ENCODE data around the gene ANTXRL. TPM values are rescaled to one million over a fixed set of nuclear protein-coding genes. Genes with fewer than 3 reads are reported as not detected.
"Not testable (repeated sequence)": the region's sequence is repeated elsewhere in the genome, so short reads cannot be mapped to it uniquely, and the experiment has no call there.

The ANTXRL gene
- total RNA-seq, 2 experiments from 2014 or later = not detected

DNA sequence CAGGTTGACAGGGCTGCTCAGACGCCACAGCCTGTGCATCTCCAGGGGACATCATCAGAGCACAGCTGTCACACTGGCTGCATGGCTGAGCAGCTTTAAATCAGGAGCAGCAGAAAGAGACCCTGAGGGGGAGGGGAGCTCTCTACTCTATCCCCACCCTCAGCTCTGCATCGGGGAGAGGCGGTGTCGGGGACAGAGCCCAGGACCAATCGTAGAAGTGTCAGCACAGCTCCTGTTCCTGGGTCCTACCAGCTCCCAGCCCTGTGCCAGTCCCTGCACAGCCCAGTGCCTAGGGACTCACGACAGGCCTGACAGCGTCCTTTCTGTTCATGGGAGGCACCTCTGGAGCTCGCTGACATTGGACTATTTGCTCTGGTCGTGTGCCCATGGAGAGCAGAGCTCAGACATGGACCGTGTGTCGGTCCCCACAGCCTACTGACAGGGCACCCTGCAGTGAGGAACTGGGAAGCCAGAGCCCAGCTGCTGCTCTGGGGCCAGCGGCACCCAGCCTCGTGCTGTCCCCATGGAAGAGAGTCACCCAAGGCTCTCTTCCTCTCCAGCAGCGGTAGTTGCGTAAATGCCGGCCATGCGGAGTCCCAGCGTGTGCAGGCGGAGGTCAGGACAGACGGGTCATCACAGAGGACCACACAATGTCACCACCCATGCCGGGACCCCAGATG is 20.4 kb upstream of the ANTXRL start:
- Mint-ChIP-seq H3K36me3 (ENCODE audit: low read depth) (peaks cover 50% of the 10 kb centered on the region), H3K27ac (no peak overlapping the region), H3K9me3 (no peaks in the 10 kb centered on the region), H3K27me3 (no peaks in the 10 kb centered on the region), H3K4me3 (no peak overlapping the region), H3K4me1 (ENCODE audit: low read depth) (peaks cover 49% of the 10 kb centered on the region)
- no peak for ATAC-seq (ENCODE audit: poor library complexity)
- peak overlapping the region in 1 of 2 donors; percentile 31 for H3K27ac ChIP-seq (ENCODE audit: low read depth in 1 of 2, low read length in 2 of 2)
- POLR2A ChIA-PET = interaction anchor here (0.9 kb wide), 1 partner anchor 16 kb away, joined by 3 read pairs; no protein-coding TSS in a partner anchor
- peak overlapping the region; percentile 84 for H3K4me3 ChIP-seq (ENCODE audit: low read length)
- no peaks in the 10 kb centered on the region for H3K27me3 ChIP-seq (ENCODE audit: control insufficient read depth in 1 of 2, insufficient read depth in 2 of 2, low read length in 2 of 2)
- TF ChIP-seq, protein P1, sequence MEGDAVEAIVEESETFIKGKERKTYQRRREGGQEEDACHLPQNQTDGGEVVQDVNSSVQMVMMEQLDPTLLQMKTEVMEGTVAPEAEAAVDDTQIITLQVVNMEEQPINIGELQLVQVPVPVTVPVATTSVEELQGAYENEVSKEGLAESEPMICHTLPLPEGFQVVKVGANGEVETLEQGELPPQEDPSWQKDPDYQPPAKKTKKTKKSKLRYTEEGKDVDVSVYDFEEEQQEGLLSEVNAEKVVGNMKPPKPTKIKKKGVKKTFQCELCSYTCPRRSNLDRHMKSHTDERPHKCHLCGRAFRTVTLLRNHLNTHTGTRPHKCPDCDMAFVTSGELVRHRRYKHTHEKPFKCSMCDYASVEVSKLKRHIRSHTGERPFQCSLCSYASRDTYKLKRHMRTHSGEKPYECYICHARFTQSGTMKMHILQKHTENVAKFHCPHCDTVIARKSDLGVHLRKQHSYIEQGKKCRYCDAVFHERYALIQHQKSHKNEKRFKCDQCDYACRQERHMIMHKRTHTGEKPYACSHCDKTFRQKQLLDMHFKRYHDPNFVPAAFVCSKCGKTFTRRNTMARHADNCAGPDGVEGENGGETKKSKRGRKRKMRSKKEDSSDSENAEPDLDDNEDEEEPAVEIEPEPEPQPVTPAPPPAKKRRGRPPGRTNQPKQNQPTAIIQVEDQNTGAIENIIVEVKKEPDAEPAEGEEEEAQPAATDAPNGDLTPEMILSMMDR (IDR thresholded peaks at IDR 0.05) = no peak
- peaks cover 32% of the 10 kb centered on the region for H3K36me3 ChIP-seq (ENCODE audit: insufficient read depth, low read length)
- CTCF ChIA-PET = no interaction called here
- DNase-seq = no peak
- intact Hi-C loops (cut with DNase I, micrococcal nuclease) = no loop called here
- peaks cover 64% of the 10 kb centered on the region for H3K4me1 ChIP-seq (ENCODE audit: insufficient read depth, low read length)
- no peaks in the 10 kb centered on the region for H3K9me3 ChIP-seq (ENCODE audit: control insufficient read depth in 1 of 2, insufficient read depth in 1 of 2, low read length in 2 of 2)

- ChIA-PET CTCF (interaction anchor here (1.8 kb wide), 1 partner anchor 12 kb away, joined by 4 read pairs; no protein-coding TSS in a partner anchor), POLR2A (interaction anchor here (2.3 to 2.6 kb wide), 2 partner anchors 10 to 16 kb away, joined by 12 to 19 read pairs; no protein-coding TSS in a partner anchor)
- Histone ChIP-seq H3K36me3 (ENCODE audit: insufficient read depth, low read length) (peaks cover 24% of the 10 kb centered on the region), H3K27ac (ENCODE audit: low read depth in 1 of 2, low read length in 2 of 2) (peak overlapping the region; percentile 44 to 82), H3K27me3 (ENCODE audit: control insufficient read depth in 1 of 2, insufficient read depth in 2 of 2, low read length in 2 of 2) (no peaks in the 10 kb centered on the region), H3K4me1 (ENCODE audit: insufficient read depth, low read length) (peaks cover 71% of the 10 kb centered on the region), H3K4me3 (ENCODE audit: low read length) (peak overlapping the region; percentile 84), H3K9me3 (ENCODE audit: control insufficient read depth in 1 of 2, insufficient read depth in 1 of 2, low read length in 2 of 2) (no peaks in the 10 kb centered on the region)
- Mint-ChIP-seq H3K27me3 (no peaks in the 10 kb centered on the region), H3K27ac (no peak overlapping the region), H3K9me3 (no peaks in the 10 kb centered on the region), H3K4me3 (no peak overlapping the region), H3K36me3 (ENCODE audit: low read depth) (peaks cover 41% of the 10 kb centered on the region), H3K4me1 (ENCODE audit: low read depth) (peaks cover 49% of the 10 kb centered on the region)
- DNase-seq (peak in 1 of 14 experiments; percentile 0), ATAC-seq (ENCODE audit: poor library complexity) (no peak)
- intact Hi-C loops (cut with DNase I, micrococcal nuclease) = no loop called here
- TF ChIP-seq, protein P1 (IDR thresholded peaks at IDR 0.05) = no peak
Observed at GRCh38 chr10:46267132-46267985, 19.4 kb upstream of the ANTXRL start.

DNA sequence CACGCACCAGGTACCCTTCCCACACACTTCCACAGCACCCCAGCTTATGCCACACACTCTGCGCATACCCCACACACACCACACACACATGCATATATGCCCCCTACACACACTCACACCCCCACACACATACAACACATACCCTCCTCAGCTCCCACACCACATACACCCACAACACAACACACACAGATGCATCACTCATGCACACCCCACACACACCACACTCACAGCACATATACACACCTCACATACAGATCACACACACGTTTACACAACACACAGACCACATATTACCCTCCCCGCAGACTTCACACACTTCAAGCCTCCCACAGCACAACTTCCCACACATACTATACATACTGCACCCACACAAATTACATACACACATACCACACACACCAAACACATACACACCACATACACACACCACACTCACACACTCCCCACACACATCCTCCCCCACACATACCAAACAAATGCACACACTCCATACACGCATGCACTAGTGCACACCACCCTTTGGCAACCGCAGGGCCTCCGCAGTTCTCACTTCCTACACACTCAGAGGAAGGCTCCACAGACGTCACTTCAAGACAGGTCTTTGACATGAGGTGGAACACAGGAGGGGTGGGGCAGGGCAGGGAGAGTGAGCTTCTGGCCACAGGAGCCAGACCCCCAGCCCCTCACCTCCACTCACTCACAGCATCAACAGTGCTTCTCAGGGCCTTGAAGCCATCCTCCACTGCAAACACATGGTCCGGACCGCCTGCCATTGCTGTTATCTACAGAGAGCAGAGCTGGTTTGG is 18.5 kb upstream of the ANTXRL start:
- peaks cover 52% of the 10 kb centered on the region for H3K4me1 Mint-ChIP-seq (ENCODE audit: low read depth)
- CTCF ChIA-PET = interaction anchor here (1.8 kb wide), 1 partner anchor 12 kb away, joined by 4 read pairs; no protein-coding TSS in a partner anchor
- ATAC-seq (ENCODE audit: poor library complexity) (peak; percentile 83), DNase-seq (peak; percentile 40 to 88 (median 59))
- peak overlapping the region; percentile 84 for H3K4me3 ChIP-seq (ENCODE audit: low read length)
- intact Hi-C loops (cut with DNase I, micrococcal nuclease) = no loop called here
- TF ChIP-seq, protein P1 (IDR thresholded peaks at IDR 0.05) = no peak
- no peaks in the 10 kb centered on the region for H3K27me3 Mint-ChIP-seq
- peaks cover 80% of the 10 kb centered on the region for H3K4me1 ChIP-seq (ENCODE audit: insufficient read depth, low read length)
- POLR2A ChIA-PET = interaction anchor here (0.8 to 2.6 kb wide), 7 partner anchors 8 to 176 kb away, joined by 3 to 19 read pairs (median 6); no protein-coding TSS in a partner anchor
- peaks cover 16% of the 10 kb centered on the region for H3K36me3 ChIP-seq (ENCODE audit: insufficient read depth, low read length)
- H3K9me3 Mint-ChIP-seq = no peaks in the 10 kb centered on the region
- H3K4me3 Mint-ChIP-seq = no peak overlapping the region
- no peaks in the 10 kb centered on the region for H3K9me3 ChIP-seq (ENCODE audit: control insufficient read depth in 1 of 2, insufficient read depth in 1 of 2, low read length in 2 of 2)
- peak overlapping the region; percentile 80 to 82 for H3K27ac ChIP-seq (ENCODE audit: low read depth in 1 of 2, low read length in 2 of 2)
- no peaks in the 10 kb centered on the region for H3K27me3 ChIP-seq (ENCODE audit: control insufficient read depth in 1 of 2, insufficient read depth in 2 of 2, low read length in 2 of 2)
- peaks cover 32% of the 10 kb centered on the region for H3K36me3 Mint-ChIP-seq (ENCODE audit: low read depth)
- no peak overlapping the region for H3K27ac Mint-ChIP-seq

DNA sequence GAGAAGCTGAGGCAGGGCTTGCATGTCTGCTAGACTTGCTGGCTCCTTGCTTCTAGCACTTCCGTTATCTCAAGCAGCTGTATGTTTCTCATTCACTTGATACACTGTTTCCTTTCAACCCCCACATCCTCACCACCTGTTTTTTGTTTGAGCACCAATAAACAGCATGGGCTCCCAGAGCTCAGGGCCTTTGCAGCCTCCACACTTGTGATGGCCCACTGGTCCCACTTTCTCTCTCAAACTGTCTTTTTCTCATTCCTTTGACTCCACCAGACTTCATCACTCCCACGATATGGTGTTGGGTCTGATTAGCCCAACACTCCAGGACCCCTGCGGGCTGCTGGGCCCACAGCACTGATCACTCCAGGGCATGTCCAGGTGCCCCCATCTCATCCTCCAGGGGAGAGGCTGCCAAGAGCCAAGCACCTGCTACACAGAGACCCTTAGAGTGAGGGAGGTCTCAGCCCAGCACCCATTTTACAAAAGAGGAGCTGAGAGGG is 17.2 kb upstream of the ANTXRL start:
- Histone ChIP-seq H3K36me3 (ENCODE audit: insufficient read depth, low read length) (peaks cover 12% of the 10 kb centered on the region), H3K4me1 (ENCODE audit: insufficient read depth, low read length) (peaks cover 78% of the 10 kb centered on the region), H3K27ac (ENCODE audit: low read depth in 1 of 2, low read length in 2 of 2) (peak overlapping the region; percentile 80 to 82), H3K4me3 (ENCODE audit: low read length) (peak overlapping the region; percentile 84)
- intact Hi-C loops (cut with DNase I, micrococcal nuclease) = loop anchor here in 1 of 2 experiments (2.0 kb wide), 1 partner anchor 15 kb away; no protein-coding TSS in a partner anchor
- not testable (repeated sequence) for H3K9me3 ChIP-seq (ENCODE audit: control insufficient read depth in 1 of 2, insufficient read depth in 1 of 2, low read length in 2 of 2); H3K9me3 Mint-ChIP-seq; H3K27ac Mint-ChIP-seq; H3K4me3 Mint-ChIP-seq; H3K27me3 Mint-ChIP-seq; H3K27me3 ChIP-seq (ENCODE audit: control insufficient read depth in 1 of 2, insufficient read depth in 2 of 2, low read length in 2 of 2)
- Mint-ChIP-seq H3K36me3 (ENCODE audit: low read depth) (peaks cover 19% of the 10 kb centered on the region), H3K4me1 (ENCODE audit: low read depth) (peaks cover 48% of the 10 kb centered on the region)
- ATAC-seq (ENCODE audit: poor library complexity) = peak; percentile 19
- ChIA-PET POLR2A (interaction anchor here (0.8 to 2.6 kb wide), 8 partner anchors 9 to 162 kb away, joined by 3 to 19 read pairs (median 4); no protein-coding TSS in a partner anchor), CTCF (interaction anchor here (1.3 kb wide), 1 partner anchor 224 kb away, joined by 3 read pairs; no protein-coding TSS in a partner anchor)
- peak in 12 of 14 experiments; percentile 9 to 86 (median 44) for DNase-seq

Measured in CD4-positive, alpha-beta T cell (primary cell).